GM19452 (cell line): ENCODE measurements around the gene NKTR.
"Not testable (repeated sequence)": the region's sequence is repeated elsewhere in the genome, so short reads cannot be mapped to it uniquely, and the experiment has no call there.

ENCODE experiments used
- ATAC-seq: cut with Tn5 transposase; IDR thresholded peaks from one replicate; pipeline ENCODE4 v1.9.1; 2021; ENCODE audit not compliant: unreplicated experiment

The NKTR gene

DNA sequence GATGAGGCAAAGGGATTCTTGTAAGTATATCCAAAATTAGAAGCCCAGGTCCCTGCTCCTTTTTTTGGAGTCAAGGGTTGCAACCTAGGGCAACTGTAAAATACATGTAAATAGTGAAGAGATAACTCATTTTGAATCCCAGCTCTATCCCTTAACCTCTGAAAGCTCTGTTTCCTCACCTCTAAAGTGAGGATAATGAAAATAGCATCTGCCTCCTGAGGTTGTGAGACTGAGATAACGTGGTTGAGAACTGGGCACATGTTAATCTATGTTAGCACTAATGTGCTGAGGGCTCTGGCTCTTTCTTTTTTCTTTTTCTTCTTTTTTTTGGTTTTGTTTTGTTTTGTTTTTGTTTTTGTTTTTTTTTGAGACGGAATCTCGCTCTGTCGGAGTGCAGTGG is 4.8 kb upstream of the NKTR start:
- ATAC-seq = no peak

DNA sequence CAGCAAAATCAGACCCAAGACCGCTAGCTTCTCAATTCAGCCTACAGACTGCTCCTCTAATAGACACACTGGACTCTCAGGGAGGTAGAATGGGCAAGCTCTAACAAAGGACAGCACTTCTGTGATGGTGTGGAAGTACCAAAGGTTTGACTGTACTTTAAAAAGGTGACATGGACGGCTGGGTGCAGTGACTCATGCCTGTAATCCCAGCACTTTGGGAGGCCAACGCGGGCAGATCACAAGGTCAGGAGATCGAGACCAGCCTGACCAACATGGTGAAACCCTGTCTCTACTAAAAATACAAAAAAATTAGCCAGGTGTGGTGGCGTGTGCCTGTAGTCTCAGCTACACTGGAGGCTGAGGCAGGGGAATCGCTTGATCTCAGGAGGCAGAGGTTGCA is 3.4 kb upstream of the NKTR start:
- not testable (repeated sequence) for ATAC-seq

- ATAC-seq = peak; percentile 11
Measured at GRCh38 chr3:42600958-42601675, 631 bp downstream of the NKTR start.

GRCh38 chr3:42601896-42602581 is 1.6 kb downstream of the NKTR start:
- ATAC-seq = no peak

- ATAC-seq = no peak
Measured at GRCh38 chr3:42602961-42603360, 2.5 kb downstream of the NKTR start.

GRCh38 chr3:42605546-42606173 is 5.2 kb downstream of the NKTR start:
- ATAC-seq = no peak

- no peak for ATAC-seq
Measured at GRCh38 chr3:42608581-42608980, 8.1 kb downstream of the NKTR start.

DNA sequence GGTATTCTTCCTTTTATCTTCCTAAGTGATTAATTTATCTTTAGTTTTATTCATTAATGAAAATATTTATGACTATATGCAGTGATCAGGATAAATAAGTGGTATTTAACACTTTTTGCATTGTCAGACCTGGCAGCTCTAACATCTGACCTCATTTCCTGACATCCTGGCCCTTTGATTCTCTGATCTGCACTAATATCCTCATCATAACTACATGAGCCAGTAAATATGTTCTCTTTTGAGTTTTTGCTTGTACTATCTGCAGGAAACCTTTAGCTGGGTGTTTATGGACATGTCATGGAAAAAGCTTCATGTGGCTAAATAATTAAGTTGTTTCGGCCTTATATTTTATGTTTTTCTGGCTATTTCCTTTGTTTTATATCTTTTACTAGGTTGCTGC is 10.5 kb downstream of the NKTR start:
- ATAC-seq = no peak

GRCh38 chr3:42612217-42612616 is 11.7 kb downstream of the NKTR start:
- ATAC-seq = no peak

DNA sequence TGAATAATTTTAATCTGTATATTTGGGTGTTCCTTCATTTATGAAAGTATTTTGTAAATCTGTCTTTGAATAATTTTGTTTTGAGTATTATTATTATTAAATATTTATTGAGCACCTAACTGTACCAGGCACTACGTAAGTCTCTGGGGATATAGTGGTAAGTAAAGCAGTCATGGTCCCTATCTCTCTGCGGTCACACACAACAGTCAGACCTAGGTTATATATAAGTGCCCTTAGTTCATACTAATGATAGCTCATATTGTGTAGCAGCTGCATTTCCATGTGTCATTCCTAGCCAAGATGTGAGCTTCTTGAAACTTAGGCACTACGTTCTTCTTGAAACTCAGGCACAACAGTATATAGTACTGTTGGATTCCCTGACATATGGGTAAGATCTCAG is 12.4 kb downstream of the NKTR start:
- no peak for ATAC-seq

GRCh38 chr3:42613462-42613861 is 13.0 kb downstream of the NKTR start:
- no peak for ATAC-seq

- ATAC-seq = no peak
Measured at GRCh38 chr3:42631620-42632019, 31.1 kb downstream of the NKTR start.

GRCh38 chr3:42632146-42632545 is 31.7 kb downstream of the NKTR start:
- ATAC-seq = no peak

GRCh38 chr3:42633544-42633943 is 33.1 kb downstream of the NKTR start:
- ATAC-seq = no peak

- ATAC-seq = no peak
Measured at GRCh38 chr3:42635111-42635510, 34.6 kb downstream of the NKTR start.

- ATAC-seq = no peak
Measured at GRCh38 chr3:42637001-42637400, 36.5 kb downstream of the NKTR start.

- peak; percentile 52 for ATAC-seq
Measured at GRCh38 chr3:42638339-42638842, 37.9 kb downstream of the NKTR start.

DNA sequence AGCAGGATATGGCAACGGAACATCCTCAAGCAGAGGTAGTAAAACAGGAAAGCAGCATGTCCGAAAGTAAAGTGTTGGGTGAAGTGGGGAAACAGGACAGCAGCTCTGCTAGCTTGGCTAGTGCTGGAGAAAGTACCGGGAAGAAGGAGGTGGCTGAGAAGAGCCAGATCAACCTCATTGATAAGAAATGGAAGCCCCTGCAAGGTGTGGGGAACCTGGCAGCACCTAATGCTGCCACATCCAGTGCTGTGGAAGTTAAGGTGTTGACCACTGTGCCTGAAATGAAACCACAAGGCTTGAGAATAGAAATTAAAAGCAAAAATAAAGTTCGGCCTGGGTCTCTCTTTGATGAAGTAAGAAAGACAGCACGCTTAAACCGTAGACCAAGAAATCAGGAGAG is 38.7 kb downstream of the NKTR start:
- ATAC-seq = no peak

- no peak for ATAC-seq
Measured at GRCh38 chr3:42640129-42640528, 39.6 kb downstream of the NKTR start.

GRCh38 chr3:42640771-42641370 is 40.4 kb downstream of the NKTR start:
- no peak for ATAC-seq

DNA sequence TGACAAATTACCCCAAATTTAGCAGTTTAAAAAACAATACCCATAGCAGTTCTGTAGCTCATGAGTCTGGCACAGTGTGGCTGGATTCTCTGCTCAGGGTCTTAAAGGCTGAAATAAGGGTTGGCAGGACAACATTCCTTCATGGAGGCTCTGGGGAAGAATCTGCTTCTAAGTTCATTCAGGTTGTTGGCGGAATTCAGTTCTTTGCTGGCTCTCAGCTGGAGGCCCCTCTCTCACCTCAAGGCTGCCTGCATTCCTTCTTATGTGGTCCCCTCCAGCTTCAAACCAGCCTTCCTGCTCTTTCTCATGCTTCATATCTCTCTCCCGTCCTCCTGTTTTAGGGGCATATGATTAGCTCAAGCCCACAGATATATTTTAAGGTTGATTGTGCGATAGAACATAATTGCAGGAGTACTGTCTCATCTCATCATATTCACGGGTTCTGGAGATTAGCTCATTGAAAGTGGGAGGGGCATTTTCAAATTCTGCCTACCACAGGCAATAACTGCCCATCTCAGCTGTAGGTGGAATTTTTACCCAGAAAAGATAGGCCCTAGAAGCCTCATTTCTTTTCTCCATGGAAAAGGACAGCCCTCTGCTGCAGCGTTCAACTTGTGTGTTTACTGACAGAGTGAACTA is 47.5 kb downstream of the NKTR start:
- no peak for ATAC-seq
